ENCODE measurements around the gene INSL3. TPM values are rescaled to one million over a fixed set of nuclear protein-coding genes. Genes with fewer than 3 reads are reported as not detected.

Gene INSL3
- polyA plus RNA-seq, 3 donors, result 0.25 to 1.7 (median 0.64) TPM

GRCh38 chr19:17794731-17795494, 26.4 kb downstream of the INSL3 start, which contains the start of gene B3GNT3:
B3GNT3 (plus strand) TSS chr19:17795138; CDS start chr19:17807808, 12,670 bp downstream.
- H2AFZ ChIP-seq (ENCODE audit: insufficient read depth, low read depth, low read length, poor library complexity, severe bottlenecking), result peak within 1 kb of the TSS; percentile 76
- H3K9ac ChIP-seq (ENCODE audit: insufficient read depth, low read length, poor library complexity, severe bottlenecking), result peak within 1 kb of the TSS; percentile 55
- no peak within 1 kb of the TSS for H3K27ac ChIP-seq (ENCODE audit: low read depth in 1 of 2, low read length in 2 of 2)
- H3K27me3 ChIP-seq (ENCODE audit: control insufficient read depth in 2 of 2, insufficient read depth in 2 of 2, low read length in 2 of 2), result peaks cover 9 to 38% of the 10 kb centered on the region in 2 donors
- H3K9me3 ChIP-seq (replicated peaks in 1 of 2; ENCODE audit: control insufficient read depth in 1 of 2, insufficient read depth in 1 of 2, low read length in 2 of 2), result no peaks in the 10 kb centered on the region
- Mint-ChIP-seq H3K27ac (peak within 1 kb of the TSS in 1 of 7 donors; percentile 2), H3K4me1 (peaks cover 25% of the 10 kb centered on the region), H3K36me3 (no peaks in the 10 kb centered on the region), H3K9me3 (peaks cover 0 to 13% (median 0%) of the 10 kb centered on the region in 7 donors), H3K4me3 (peak within 1 kb of the TSS in 1 of 2 donors; percentile 84), H3K27me3 (ENCODE audit: low read depth in 3 of 3) (peaks cover 52 to 77% (median 70%) of the 10 kb centered on the region in 3 donors)
- no peaks in the 10 kb centered on the region for H3K79me2 ChIP-seq (ENCODE audit: insufficient read depth, low read length)
- WGBS (ENCODE audit: insufficient coverage), result 5% methylated on average over 46 of the region's 50 CpGs
- peaks cover 10 to 13% of the 10 kb centered on the region in 2 donors for H3K4me1 ChIP-seq (ENCODE audit: control insufficient read depth in 1 of 2, insufficient read depth in 2 of 2, low read length in 2 of 2)
- intact Hi-C loops (cut with micrococcal nuclease), result no loop called here
- no peaks in the 10 kb centered on the region for H3K36me3 ChIP-seq (replicated peaks in 1 of 2; ENCODE audit: control insufficient read depth in 1 of 2, insufficient read depth in 2 of 2, low read length in 2 of 2)
- peak within 1 kb of the TSS; percentile 76 for H3K4me2 ChIP-seq (replicated peaks; ENCODE audit: extremely low read depth, low read length, poor library complexity, severe bottlenecking)
- peak within 1 kb of the TSS in 1 of 3 experiments; percentile 63 for H3K4me3 ChIP-seq (replicated peaks in 1 of 3; ENCODE audit: low read depth in 2 of 3, low read length in 3 of 3)
- no peak for TF ChIP-seq CTCF (IDR thresholded peaks at IDR 0.05)
- DNase-seq, result peak in 1 of 3 donors; percentile 7
- H4K20me1 ChIP-seq (ENCODE audit: insufficient read depth, low read length), result no peaks in the 10 kb centered on the region

GRCh38 chr19:17794412-17794730, 26.9 kb downstream of the INSL3 start:
- no peak for TF ChIP-seq CTCF (IDR thresholded peaks at IDR 0.05)
- Mint-ChIP-seq H3K4me1 (peaks cover 25% of the 10 kb centered on the region), H3K36me3 (peaks cover 2% of the 10 kb centered on the region in 2 donors), H3K4me3 (peak overlapping the region in 1 of 2 donors; percentile 84), H3K27me3 (ENCODE audit: low read depth in 3 of 3) (peaks cover 52 to 73% (median 69%) of the 10 kb centered on the region in 3 donors), H3K9me3 (peaks cover 0 to 13% (median 0%) of the 10 kb centered on the region in 7 donors), H3K27ac (no peak overlapping the region)
- Histone ChIP-seq H3K9ac (ENCODE audit: insufficient read depth, low read length, poor library complexity, severe bottlenecking) (peak overlapping the region; percentile 55), H3K9me3 (replicated peaks in 1 of 2; ENCODE audit: control insufficient read depth in 1 of 2, insufficient read depth in 1 of 2, low read length in 2 of 2) (no peaks in the 10 kb centered on the region), H3K4me1 (ENCODE audit: control insufficient read depth in 1 of 2, insufficient read depth in 2 of 2, low read length in 2 of 2) (peaks cover 10 to 13% of the 10 kb centered on the region in 2 donors), H3K27me3 (ENCODE audit: control insufficient read depth in 2 of 2, insufficient read depth in 2 of 2, low read length in 2 of 2) (peaks cover 9 to 38% of the 10 kb centered on the region in 2 donors), H3K4me3 (replicated peaks in 1 of 3; ENCODE audit: low read depth in 2 of 3, low read length in 3 of 3) (peak overlapping the region in 1 of 3 experiments; percentile 63), H2AFZ (ENCODE audit: insufficient read depth, low read depth, low read length, poor library complexity, severe bottlenecking) (peak overlapping the region; percentile 76), H3K36me3 (replicated peaks in 1 of 2; ENCODE audit: control insufficient read depth in 1 of 2, insufficient read depth in 2 of 2, low read length in 2 of 2) (peaks cover 0 to 2% of the 10 kb centered on the region in 2 donors), H3K79me2 (ENCODE audit: insufficient read depth, low read length) (no peaks in the 10 kb centered on the region), H3K27ac (ENCODE audit: low read depth in 1 of 2, low read length in 2 of 2) (no peak overlapping the region), H3K4me2 (replicated peaks; ENCODE audit: extremely low read depth, low read length, poor library complexity, severe bottlenecking) (peak overlapping the region; percentile 76), H4K20me1 (ENCODE audit: insufficient read depth, low read length) (no peaks in the 10 kb centered on the region)
- intact Hi-C loops (cut with micrococcal nuclease), result no loop called here
- WGBS (ENCODE audit: insufficient coverage), result 52% methylated on average over 9 of the region's 9 CpGs
- no peak for DNase-seq

All from CD14-positive monocyte (primary cell).